K562 (cell line): ENCODE data around the gene MXRA7.

Experiments
- CBX8 ChIP-seq: fragments of 200-600 bp; sonication (generic); IDR thresholded peaks from 2 replicates; pipeline ENCODE4 v1.6.1; 2012; ENCODE audit warnings: borderline replicate concordance, mixed run types, low read depth, mild to moderate bottlenecking, moderate library complexity, mixed read lengths, low read length, control low read depth, inconsistent platforms; ENCODE audit not compliant: poor library complexity, severe bottlenecking; ENCODE audit errors: extremely low read depth
- PHF21A ChIP-seq: fragments of 450-650 bp; IDR thresholded peaks from 2 replicates; pipeline ENCODE4 v1.6.1; 2017; ENCODE audit warnings: low read depth, borderline replicate concordance
- POLR2AphosphoS2 ChIP-seq: IDR thresholded peaks from 2 replicates; pipeline ENCODE4 v1.6.1; 2012; ENCODE audit warnings: low read length, improper control_type of control experiment
- RNF2 ChIP-seq: sonication (generic); IDR thresholded peaks from 2 replicates; pipeline ENCODE4 v1.6.1; 2016
- ZNF253 ChIP-seq: fragments of 250-450 bp; sonication (Bioruptor Pico); conservative IDR thresholded peaks from 2 replicates; pipeline ENCODE4 v1.6.1; 2021; ENCODE audit warnings: mild to moderate bottlenecking
- ZNF408 ChIP-seq: fragments of 250-450 bp; sonication (Bioruptor Pico); IDR thresholded peaks from 2 replicates; pipeline ENCODE4 v1.4.0; 2020; ENCODE audit warnings: low read depth, mild to moderate bottlenecking, moderate library complexity
- TF ChIP-seq, protein P1 (sequence below), 3 experiments: IDR thresholded peaks in 2 of 3; conservative IDR thresholded peaks in 1 of 3; 2 replicates each; pipeline ENCODE4 v1.5.1; 2011 to 2012; ENCODE audit warnings: low read length in 3 of 3, mild to moderate bottlenecking in 3 of 3, control low read depth in 2 of 3, improper control_type of control experiment in 1 of 3, inconsistent platforms in 1 of 3, low read depth in 1 of 3, mixed read lengths in 1 of 3, moderate library complexity in 1 of 3; ENCODE audit not compliant: insufficient read depth in 2 of 3
- TF ChIP-seq, protein P2 (sequence below): fragments of 250-450 bp; sonication (Bioruptor Pico); IDR thresholded peaks from 2 replicates; pipeline ENCODE4 v1.5.0; 2021

DNA sequence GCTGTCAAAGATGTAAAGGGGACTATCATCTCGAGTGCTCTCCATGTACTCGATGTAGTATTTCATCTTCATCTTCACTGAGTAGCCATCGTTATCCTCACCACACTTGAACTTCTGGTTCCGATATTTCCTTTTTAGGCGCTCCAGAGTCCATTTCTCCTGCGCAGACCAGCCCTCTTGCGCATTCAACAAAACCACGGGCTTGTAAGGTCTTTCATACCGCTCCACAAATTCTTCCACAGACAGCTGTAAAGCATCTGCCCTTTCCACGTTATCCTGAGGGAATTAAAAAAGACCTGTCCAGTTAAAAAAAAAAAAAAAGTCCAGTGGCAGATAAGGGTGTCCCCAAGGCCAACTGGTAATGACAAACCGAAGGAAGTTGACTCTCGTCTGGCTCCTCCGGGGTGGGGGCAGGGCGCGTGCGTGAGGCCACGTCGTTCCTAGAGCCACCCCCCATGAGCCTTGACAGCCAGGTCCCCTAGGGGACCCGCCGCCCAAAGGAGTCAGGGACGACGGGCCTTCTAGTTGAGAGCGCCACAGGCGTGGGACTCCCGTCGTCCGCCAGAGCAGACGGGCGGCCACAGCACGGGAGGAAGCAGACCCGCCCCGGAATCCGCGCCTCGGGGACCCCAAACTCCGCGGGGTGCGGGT is 14.9 kb upstream of the MXRA7 start:
- TF ChIP-seq ZNF253 (CRISPR knock-in tag) (no peak), RNF2 (0 out of 2 replicates have a peak, but pooled peaks have one; percentile 25), POLR2AphosphoS2 (no peak), CBX8 (no peak), ZNF408 (CRISPR knock-in tag) (no peak), PHF21A (no peak)
- TF ChIP-seq, protein P1, sequence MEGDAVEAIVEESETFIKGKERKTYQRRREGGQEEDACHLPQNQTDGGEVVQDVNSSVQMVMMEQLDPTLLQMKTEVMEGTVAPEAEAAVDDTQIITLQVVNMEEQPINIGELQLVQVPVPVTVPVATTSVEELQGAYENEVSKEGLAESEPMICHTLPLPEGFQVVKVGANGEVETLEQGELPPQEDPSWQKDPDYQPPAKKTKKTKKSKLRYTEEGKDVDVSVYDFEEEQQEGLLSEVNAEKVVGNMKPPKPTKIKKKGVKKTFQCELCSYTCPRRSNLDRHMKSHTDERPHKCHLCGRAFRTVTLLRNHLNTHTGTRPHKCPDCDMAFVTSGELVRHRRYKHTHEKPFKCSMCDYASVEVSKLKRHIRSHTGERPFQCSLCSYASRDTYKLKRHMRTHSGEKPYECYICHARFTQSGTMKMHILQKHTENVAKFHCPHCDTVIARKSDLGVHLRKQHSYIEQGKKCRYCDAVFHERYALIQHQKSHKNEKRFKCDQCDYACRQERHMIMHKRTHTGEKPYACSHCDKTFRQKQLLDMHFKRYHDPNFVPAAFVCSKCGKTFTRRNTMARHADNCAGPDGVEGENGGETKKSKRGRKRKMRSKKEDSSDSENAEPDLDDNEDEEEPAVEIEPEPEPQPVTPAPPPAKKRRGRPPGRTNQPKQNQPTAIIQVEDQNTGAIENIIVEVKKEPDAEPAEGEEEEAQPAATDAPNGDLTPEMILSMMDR (IDR thresholded peaks at IDR 0.05 in 2 of 3, conservative IDR thresholded peaks at IDR 0.05 in 1 of 3; ENCODE audit: insufficient read depth in 2 of 3, low read depth in 1 of 3, low read length in 3 of 3), result no peak; a peak in 1 of 6 replicates
- TF ChIP-seq, protein P2, sequence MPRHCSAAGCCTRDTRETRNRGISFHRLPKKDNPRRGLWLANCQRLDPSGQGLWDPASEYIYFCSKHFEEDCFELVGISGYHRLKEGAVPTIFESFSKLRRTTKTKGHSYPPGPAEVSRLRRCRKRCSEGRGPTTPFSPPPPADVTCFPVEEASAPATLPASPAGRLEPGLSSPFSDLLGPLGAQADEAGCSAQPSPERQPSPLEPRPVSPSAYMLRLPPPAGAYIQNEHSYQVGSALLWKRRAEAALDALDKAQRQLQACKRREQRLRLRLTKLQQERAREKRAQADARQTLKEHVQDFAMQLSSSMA (CRISPR knock-in tag), result no peak
